ENCODE measurements around the gene ANKRD11.
"Not testable (repeated sequence)": the region's sequence is repeated elsewhere in the genome, so short reads cannot be mapped to it uniquely, and the experiment has no call there.

The ANKRD11 gene

GRCh38 chr16:89246903-89247733, 243.2 kb downstream of the ANKRD11 start:
- peak overlapping the region; percentile 70 for H2AFZ ChIP-seq
- no peak overlapping the region for H3K27ac ChIP-seq
- no peaks in the 10 kb centered on the region for H3K4me1 ChIP-seq
- H3K9ac ChIP-seq, result no peak overlapping the region
- H3K36me3 ChIP-seq (ENCODE audit: control insufficient read depth, insufficient read depth, low read length), result no peaks in the 10 kb centered on the region
- H3K4me2 ChIP-seq (ENCODE audit: low read length), result peak overlapping the region; percentile 66
- no peaks in the 10 kb centered on the region for H3K79me2 ChIP-seq
- H3K4me3 ChIP-seq (ENCODE audit: low read depth, low read length), result peak overlapping the region; percentile 37
- no peaks in the 10 kb centered on the region for H3K27me3 ChIP-seq (ENCODE audit: control insufficient read depth, insufficient read depth, low read length)
- no peak for TF ChIP-seq CTCF (IDR thresholded peaks at IDR 0.05)
- no peaks in the 10 kb centered on the region for H3K9me3 ChIP-seq (ENCODE audit: control insufficient read depth, low read length)

- Histone ChIP-seq H3K79me2 (no peaks in the 10 kb centered on the region), H3K27me3 (ENCODE audit: control insufficient read depth, insufficient read depth, low read length) (no peaks in the 10 kb centered on the region), H3K4me2 (ENCODE audit: low read length) (peak overlapping the region; percentile 66), H3K9ac (no peak overlapping the region), H3K36me3 (ENCODE audit: control insufficient read depth, insufficient read depth, low read length) (no peaks in the 10 kb centered on the region), H3K4me1 (no peaks in the 10 kb centered on the region), H2AFZ (no peak overlapping the region), H3K9me3 (ENCODE audit: control insufficient read depth, low read length) (no peaks in the 10 kb centered on the region), H3K4me3 (ENCODE audit: low read depth, low read length) (peak overlapping the region; percentile 37), H3K27ac (no peak overlapping the region)
- TF ChIP-seq CTCF (IDR thresholded peaks at IDR 0.05), result no peak
Measured at GRCh38 chr16:89246383-89246902, 243.9 kb downstream of the ANKRD11 start.

GRCh38 chr16:89244754-89245153, 245.6 kb downstream of the ANKRD11 start:
- no peak for TF ChIP-seq CTCF (IDR thresholded peaks at IDR 0.05)
- H3K9ac ChIP-seq, result no peak overlapping the region
- no peak overlapping the region for H2AFZ ChIP-seq
- H3K4me1 ChIP-seq, result no peaks in the 10 kb centered on the region
- no peaks in the 10 kb centered on the region for H3K9me3 ChIP-seq (ENCODE audit: control insufficient read depth, low read length)
- H3K79me2 ChIP-seq, result no peaks in the 10 kb centered on the region
- no peaks in the 10 kb centered on the region for H3K27me3 ChIP-seq (ENCODE audit: control insufficient read depth, insufficient read depth, low read length)
- no peaks in the 10 kb centered on the region for H3K36me3 ChIP-seq (ENCODE audit: control insufficient read depth, insufficient read depth, low read length)
- no peak overlapping the region for H3K4me3 ChIP-seq (ENCODE audit: low read depth, low read length)
- H3K4me2 ChIP-seq (ENCODE audit: low read length), result no peak overlapping the region
- no peak overlapping the region for H3K27ac ChIP-seq

GRCh38 chr16:89244264-89244663, 246.1 kb downstream of the ANKRD11 start:
- H3K4me3 ChIP-seq (ENCODE audit: low read depth, low read length); H3K4me1 ChIP-seq; H3K4me2 ChIP-seq (ENCODE audit: low read length); H3K27me3 ChIP-seq (ENCODE audit: control insufficient read depth, insufficient read depth, low read length); H3K36me3 ChIP-seq (ENCODE audit: control insufficient read depth, insufficient read depth, low read length); H3K27ac ChIP-seq; H3K9me3 ChIP-seq (ENCODE audit: control insufficient read depth, low read length); H2AFZ ChIP-seq; H3K79me2 ChIP-seq; H3K9ac ChIP-seq: not testable (repeated sequence)

- no peaks in the 10 kb centered on the region for H3K36me3 ChIP-seq (ENCODE audit: control insufficient read depth, insufficient read depth, low read length)
- no peaks in the 10 kb centered on the region for H3K79me2 ChIP-seq
- TF ChIP-seq CTCF (IDR thresholded peaks at IDR 0.05), result no peak
- no peak overlapping the region for H2AFZ ChIP-seq
- H3K27me3 ChIP-seq (ENCODE audit: control insufficient read depth, insufficient read depth, low read length), result no peaks in the 10 kb centered on the region
- no peak overlapping the region for H3K9ac ChIP-seq
- H3K27ac ChIP-seq, result no peak overlapping the region
- no peaks in the 10 kb centered on the region for H3K4me1 ChIP-seq
- no peak overlapping the region for H3K4me3 ChIP-seq (ENCODE audit: low read depth, low read length)
- H3K4me2 ChIP-seq (ENCODE audit: low read length), result no peak overlapping the region
- no peaks in the 10 kb centered on the region for H3K9me3 ChIP-seq (ENCODE audit: control insufficient read depth, low read length)
Measured at GRCh38 chr16:89243664-89244063, 246.7 kb downstream of the ANKRD11 start.

All from parathyroid adenoma (tissue), 2 donors.